Stimulated activated CD4-positive, alpha-beta T cell treated with anti-CD3 and anti-CD28 coated beads, Interleukin-1b, Interleukin-23, amount 100 ng/mL, for 24 hours (primary cell): ENCODE data around the gene AIPL1.
A peak's percentile ranks its signal among the peaks of the same experiment; 100 is the strongest.

ENCODE experiments used
- DNase-seq, 4 experiments: peaks; one replicate each; pipeline ENCODE4 v3.0.0-alpha.2; 2020; ENCODE audit warnings: low read depth in 4 of 4, low spot score in 1 of 4

AIPL1 gene

GRCh38 chr17:6467567-6467966, 32.6 kb upstream of the AIPL1 start:
- no peak for DNase-seq

- DNase-seq: no peak
These were observed 30.5 kb upstream of the AIPL1 start for GRCh38 chr17:6465206-6466003.

- no peak for DNase-seq
These were observed 29.6 kb upstream of the AIPL1 start for GRCh38 chr17:6464446-6465041.

GRCh38 chr17:6463616-6464445, 28.9 kb upstream of the AIPL1 start:
- DNase-seq: no peak

GRCh38 chr17:6462692-6463091, 27.8 kb upstream of the AIPL1 start:
- DNase-seq: no peak

- DNase-seq: peak in 1 of 4 experiments; percentile 19
These were observed 27.0 kb upstream of the AIPL1 start for GRCh38 chr17:6461792-6462524.

GRCh38 chr17:6461246-6461645, 26.3 kb upstream of the AIPL1 start:
- no peak for DNase-seq

- no peak for DNase-seq
These were observed 25.7 kb upstream of the AIPL1 start for GRCh38 chr17:6460531-6461161.

- no peak for DNase-seq
These were observed 23.6 kb upstream of the AIPL1 start for GRCh38 chr17:6458460-6458950.

GRCh38 chr17:6457688-6458459, 23.0 kb upstream of the AIPL1 start:
- no peak for DNase-seq

GRCh38 chr17:6456914-6457687, 22.2 kb upstream of the AIPL1 start:
- no peak for DNase-seq

- no peak for DNase-seq
These were observed 21.4 kb upstream of the AIPL1 start for GRCh38 chr17:6456321-6456720.

GRCh38 chr17:6455321-6455705, 20.4 kb upstream of the AIPL1 start:
- peak in 2 of 4 experiments; percentile 9 to 10 for DNase-seq

- no peak for DNase-seq
These were observed 19.8 kb upstream of the AIPL1 start for GRCh38 chr17:6454495-6455320.

GRCh38 chr17:6453279-6454024, 18.5 kb upstream of the AIPL1 start:
- DNase-seq: no peak

GRCh38 chr17:6452471-6453266, 17.7 kb upstream of the AIPL1 start:
- DNase-seq: no peak
